ENCODE results near the gene SUPT16H. TPM values are rescaled to one million over a fixed set of nuclear protein-coding genes. Genes with fewer than 3 reads are reported as not detected.

Gene SUPT16H
- total RNA-seq, 1 experiment from 2014 or later = 98.3 TPM

DNA sequence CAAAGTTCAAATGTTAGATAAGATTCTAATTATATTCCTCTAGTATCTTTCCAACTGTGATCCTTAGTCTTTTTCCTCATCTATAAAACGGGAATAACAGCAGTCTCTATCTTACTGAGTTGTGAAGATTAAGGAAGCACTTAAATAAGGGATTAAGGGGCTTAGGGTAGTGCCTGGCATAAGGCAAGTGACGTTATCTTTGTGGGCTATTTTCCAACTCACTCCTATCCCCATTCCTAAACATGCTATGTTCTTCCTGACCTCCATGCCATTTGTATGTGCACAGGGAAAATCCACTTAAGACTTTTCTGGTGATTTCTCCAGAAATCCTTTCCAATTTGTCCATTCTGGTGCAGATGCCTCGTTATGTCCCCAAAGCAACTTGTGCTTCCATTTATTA lies 33.3 kb downstream of the SUPT16H start:
- intact Hi-C loops (cut with micrococcal nuclease) = no loop called here
- H3K27me3 Mint-ChIP-seq (ENCODE audit: insufficient read depth, unreplicated experiment) = no peaks in the 10 kb centered on the region
- TF ChIP-seq, protein P1, sequence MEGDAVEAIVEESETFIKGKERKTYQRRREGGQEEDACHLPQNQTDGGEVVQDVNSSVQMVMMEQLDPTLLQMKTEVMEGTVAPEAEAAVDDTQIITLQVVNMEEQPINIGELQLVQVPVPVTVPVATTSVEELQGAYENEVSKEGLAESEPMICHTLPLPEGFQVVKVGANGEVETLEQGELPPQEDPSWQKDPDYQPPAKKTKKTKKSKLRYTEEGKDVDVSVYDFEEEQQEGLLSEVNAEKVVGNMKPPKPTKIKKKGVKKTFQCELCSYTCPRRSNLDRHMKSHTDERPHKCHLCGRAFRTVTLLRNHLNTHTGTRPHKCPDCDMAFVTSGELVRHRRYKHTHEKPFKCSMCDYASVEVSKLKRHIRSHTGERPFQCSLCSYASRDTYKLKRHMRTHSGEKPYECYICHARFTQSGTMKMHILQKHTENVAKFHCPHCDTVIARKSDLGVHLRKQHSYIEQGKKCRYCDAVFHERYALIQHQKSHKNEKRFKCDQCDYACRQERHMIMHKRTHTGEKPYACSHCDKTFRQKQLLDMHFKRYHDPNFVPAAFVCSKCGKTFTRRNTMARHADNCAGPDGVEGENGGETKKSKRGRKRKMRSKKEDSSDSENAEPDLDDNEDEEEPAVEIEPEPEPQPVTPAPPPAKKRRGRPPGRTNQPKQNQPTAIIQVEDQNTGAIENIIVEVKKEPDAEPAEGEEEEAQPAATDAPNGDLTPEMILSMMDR (IDR thresholded peaks at IDR 0.05; ENCODE audit: unreplicated experiment) = no peak
- H3K9me3 Mint-ChIP-seq (ENCODE audit: unreplicated experiment) = no peaks in the 10 kb centered on the region
- DNase-seq (ENCODE audit: unreplicated experiment) = no peak
- ChIA-PET CTCF (no interaction called here), POLR2A (no interaction called here)
- H3K4me1 Mint-ChIP-seq (ENCODE audit: insufficient read depth, unreplicated experiment) = no peaks in the 10 kb centered on the region
- H3K27ac Mint-ChIP-seq (ENCODE audit: low read depth, unreplicated experiment) = peak overlapping the region; percentile 20
- peaks cover 57% of the 10 kb centered on the region for H3K36me3 Mint-ChIP-seq (ENCODE audit: insufficient read depth, unreplicated experiment)
- BruUV-seq (replicated peaks) = no TSS peak
- H3K4me3 Mint-ChIP-seq (ENCODE audit: unreplicated experiment) = no peak overlapping the region

DNA sequence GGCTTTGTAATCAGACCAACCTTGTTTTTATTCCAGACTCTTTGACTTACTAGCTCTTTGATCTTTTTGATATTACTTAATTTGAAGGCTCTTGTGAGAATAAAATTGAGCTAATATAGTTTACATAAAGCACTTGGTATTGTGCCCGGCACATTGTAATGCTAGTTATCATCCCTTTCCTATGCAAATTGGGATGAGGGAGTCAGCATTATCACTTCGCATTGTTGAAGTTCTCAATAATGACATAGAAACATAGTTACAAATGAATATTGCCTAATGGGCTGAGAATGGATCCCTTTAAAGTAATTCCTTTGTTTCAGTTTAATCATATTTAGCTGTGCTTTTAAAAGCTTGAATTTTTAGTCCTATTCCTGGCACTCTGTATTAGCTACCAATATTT lies 36.6 kb downstream of the SUPT16H start:
- Mint-ChIP-seq H3K27ac (ENCODE audit: low read depth, unreplicated experiment) (no peak overlapping the region), H3K9me3 (ENCODE audit: unreplicated experiment) (no peaks in the 10 kb centered on the region), H3K4me1 (ENCODE audit: insufficient read depth, unreplicated experiment) (no peaks in the 10 kb centered on the region), H3K36me3 (ENCODE audit: insufficient read depth, unreplicated experiment) (peaks cover 24% of the 10 kb centered on the region), H3K27me3 (ENCODE audit: insufficient read depth, unreplicated experiment) (no peaks in the 10 kb centered on the region), H3K4me3 (ENCODE audit: unreplicated experiment) (no peak overlapping the region)
- DNase-seq (ENCODE audit: unreplicated experiment) = no peak
- intact Hi-C loops (cut with micrococcal nuclease) = no loop called here
- POLR2A ChIA-PET = interaction anchor here (1.3 to 2.3 kb wide), 4 partner anchors 11 to 79 kb away, joined by 3 to 8 read pairs (median 6); no protein-coding TSS in a partner anchor
- BruUV-seq (replicated peaks) = no TSS peak
- CTCF ChIA-PET = no interaction called here
- TF ChIP-seq, protein P1 (IDR thresholded peaks at IDR 0.05; ENCODE audit: unreplicated experiment) = no peak

GRCh38 chr14:21346532-21347135 lies 37.2 kb downstream of the SUPT16H start:
- H3K27me3 Mint-ChIP-seq (ENCODE audit: insufficient read depth, unreplicated experiment) = no peaks in the 10 kb centered on the region
- POLR2A ChIA-PET = interaction anchor here (0.7 to 2.3 kb wide), 5 partner anchors 10 to 445 kb away, joined by 3 to 8 read pairs (median 5); no protein-coding TSS in a partner anchor
- BruUV-seq (replicated peaks) = no TSS peak
- H3K27ac Mint-ChIP-seq (ENCODE audit: low read depth, unreplicated experiment) = no peak overlapping the region
- DNase-seq (ENCODE audit: unreplicated experiment) = no peak
- peaks cover 18% of the 10 kb centered on the region for H3K36me3 Mint-ChIP-seq (ENCODE audit: insufficient read depth, unreplicated experiment)
- H3K4me1 Mint-ChIP-seq (ENCODE audit: insufficient read depth, unreplicated experiment) = no peaks in the 10 kb centered on the region
- CTCF ChIA-PET = no interaction called here
- no peaks in the 10 kb centered on the region for H3K9me3 Mint-ChIP-seq (ENCODE audit: unreplicated experiment)
- TF ChIP-seq, protein P1 (IDR thresholded peaks at IDR 0.05; ENCODE audit: unreplicated experiment) = no peak
- no peak overlapping the region for H3K4me3 Mint-ChIP-seq (ENCODE audit: unreplicated experiment)
- intact Hi-C loops (cut with micrococcal nuclease) = no loop called here

DNA sequence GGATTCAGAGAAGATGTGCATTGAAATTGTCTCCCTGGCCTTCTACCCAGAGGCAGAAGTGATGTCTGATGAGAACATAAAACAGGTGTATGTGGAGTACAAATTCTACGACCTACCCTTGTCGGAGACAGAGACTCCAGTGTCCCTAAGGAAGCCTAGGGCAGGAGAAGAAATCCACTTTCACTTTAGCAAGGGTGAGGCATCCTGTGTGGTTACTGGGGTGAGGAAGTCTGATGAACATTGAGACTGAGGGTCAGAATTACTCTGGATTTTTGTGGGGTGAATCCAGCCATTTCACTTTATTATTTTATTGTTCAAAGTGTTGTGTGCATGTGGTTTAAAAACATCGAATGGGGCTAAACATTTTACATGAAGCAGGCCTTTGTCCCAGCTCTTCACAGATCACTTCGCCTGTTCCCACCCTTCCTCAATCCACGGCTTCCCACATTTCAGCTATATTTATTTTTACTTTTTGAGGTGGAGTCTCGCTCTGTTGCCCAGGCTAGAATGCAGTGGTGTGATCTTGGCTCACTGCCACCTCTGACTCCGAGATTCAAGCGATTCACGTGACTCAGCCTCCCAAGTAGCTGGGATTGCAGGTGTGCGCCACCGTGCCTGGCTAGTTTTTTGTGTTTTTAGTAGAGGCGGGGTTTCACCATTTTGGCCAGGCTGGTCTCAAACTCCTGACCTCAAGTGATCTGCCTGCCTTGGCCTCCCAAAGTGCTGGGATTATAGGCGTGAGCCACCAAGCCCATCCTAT lies 40.6 kb downstream of the SUPT16H start:
- Mint-ChIP-seq H3K9me3 (ENCODE audit: unreplicated experiment) (no peaks in the 10 kb centered on the region), H3K36me3 (ENCODE audit: insufficient read depth, unreplicated experiment) (no peaks in the 10 kb centered on the region), H3K4me1 (ENCODE audit: insufficient read depth, unreplicated experiment) (no peaks in the 10 kb centered on the region), H3K4me3 (ENCODE audit: unreplicated experiment) (no peak overlapping the region), H3K27me3 (ENCODE audit: insufficient read depth, unreplicated experiment) (no peaks in the 10 kb centered on the region), H3K27ac (ENCODE audit: low read depth, unreplicated experiment) (no peak overlapping the region)
- CTCF ChIA-PET = interaction anchor here (0.6 to 1.1 kb wide), 3 partner anchors 13 to 36 kb away, joined by 3 read pairs; no protein-coding TSS in a partner anchor
- TF ChIP-seq, protein P1 (IDR thresholded peaks at IDR 0.05; ENCODE audit: unreplicated experiment) = no peak
- POLR2A ChIA-PET = interaction anchor here (1.0 kb wide), 1 partner anchor 11 kb away, joined by 3 read pairs; no protein-coding TSS in a partner anchor
- DNase-seq (ENCODE audit: unreplicated experiment) = no peak
- intact Hi-C loops (cut with micrococcal nuclease) = no loop called here
- no TSS peak for BruUV-seq (replicated peaks)
